ENCODE results near the gene ALPP. TPM values are rescaled to one million over a fixed set of nuclear protein-coding genes. Genes with fewer than 3 reads are reported as not detected.

ALPP gene
- polyA plus RNA-seq, 1 of the 3 experiments (the other 2 are of a cell fraction) = not detected

DNA sequence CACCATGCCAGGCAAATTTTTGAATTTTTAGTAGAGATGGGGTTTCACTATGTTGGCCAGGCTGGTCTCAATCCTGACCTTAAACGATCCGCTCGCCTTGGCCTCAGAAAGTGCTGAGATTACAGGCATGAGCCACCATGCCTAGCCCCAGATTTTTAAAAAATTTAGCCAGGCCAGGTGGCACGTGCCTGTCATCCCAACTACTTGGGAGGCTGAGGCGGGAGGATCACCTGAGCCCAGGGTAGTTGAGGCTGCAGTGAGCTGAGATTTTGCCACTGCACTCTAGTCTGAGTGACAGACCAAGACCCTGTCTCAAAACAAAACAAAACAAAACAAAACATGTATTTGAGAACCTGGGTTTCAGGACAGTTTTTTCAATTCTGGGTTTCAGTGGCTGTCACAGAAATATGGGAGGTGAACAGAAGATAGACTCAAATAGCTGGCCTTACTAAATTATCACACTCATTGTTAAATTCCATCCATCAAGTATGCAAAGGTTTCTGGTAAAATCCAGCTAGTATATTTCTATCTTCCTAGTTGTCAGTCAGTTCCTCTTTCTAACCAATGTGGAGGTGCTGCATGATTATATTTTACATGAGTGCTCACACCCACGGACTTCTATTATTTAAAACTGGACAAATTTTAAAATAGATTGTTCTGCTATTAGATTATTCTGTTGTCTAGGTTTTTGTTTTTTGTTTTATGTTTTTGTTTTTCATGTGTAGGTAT, 33.5 kb downstream of the ALPP start:
- no peak overlapping the region for H3K4me3 ChIP-seq (ENCODE audit: low read depth in 2 of 2, low read length in 1 of 2)
- ChIA-PET POLR2A (no interaction called here), CTCF (interaction anchor here (1.4 kb wide), 1 partner anchor 487 kb away, joined by 3 read pairs; no protein-coding TSS in a partner anchor)
- no peaks in the 10 kb centered on the region for H3K4me1 ChIP-seq (ENCODE audit: control insufficient read depth in 1 of 2, insufficient read depth in 2 of 2, low read depth in 1 of 2, low read length in 1 of 2)
- H3K27ac ChIP-seq (ENCODE audit: low read depth in 2 of 2, low read length in 1 of 2) = no peak overlapping the region
- no peaks in the 10 kb centered on the region for H3K9me3 ChIP-seq
- TF ChIP-seq, protein P1, sequence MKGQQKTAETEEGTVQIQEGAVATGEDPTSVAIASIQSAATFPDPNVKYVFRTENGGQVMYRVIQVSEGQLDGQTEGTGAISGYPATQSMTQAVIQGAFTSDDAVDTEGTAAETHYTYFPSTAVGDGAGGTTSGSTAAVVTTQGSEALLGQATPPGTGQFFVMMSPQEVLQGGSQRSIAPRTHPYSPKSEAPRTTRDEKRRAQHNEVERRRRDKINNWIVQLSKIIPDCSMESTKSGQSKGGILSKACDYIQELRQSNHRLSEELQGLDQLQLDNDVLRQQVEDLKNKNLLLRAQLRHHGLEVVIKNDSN (IDR thresholded peaks at IDR 0.05; ENCODE audit: borderline replicate concordance, low read depth) = no peak
- TF ChIP-seq, protein P2, sequence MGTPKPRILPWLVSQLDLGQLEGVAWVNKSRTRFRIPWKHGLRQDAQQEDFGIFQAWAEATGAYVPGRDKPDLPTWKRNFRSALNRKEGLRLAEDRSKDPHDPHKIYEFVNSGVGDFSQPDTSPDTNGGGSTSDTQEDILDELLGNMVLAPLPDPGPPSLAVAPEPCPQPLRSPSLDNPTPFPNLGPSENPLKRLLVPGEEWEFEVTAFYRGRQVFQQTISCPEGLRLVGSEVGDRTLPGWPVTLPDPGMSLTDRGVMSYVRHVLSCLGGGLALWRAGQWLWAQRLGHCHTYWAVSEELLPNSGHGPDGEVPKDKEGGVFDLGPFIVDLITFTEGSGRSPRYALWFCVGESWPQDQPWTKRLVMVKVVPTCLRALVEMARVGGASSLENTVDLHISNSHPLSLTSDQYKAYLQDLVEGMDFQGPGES (IDR thresholded peaks at IDR 0.05; ENCODE audit: low read depth, low read length) = no peak
- TF ChIP-seq, protein P3, sequence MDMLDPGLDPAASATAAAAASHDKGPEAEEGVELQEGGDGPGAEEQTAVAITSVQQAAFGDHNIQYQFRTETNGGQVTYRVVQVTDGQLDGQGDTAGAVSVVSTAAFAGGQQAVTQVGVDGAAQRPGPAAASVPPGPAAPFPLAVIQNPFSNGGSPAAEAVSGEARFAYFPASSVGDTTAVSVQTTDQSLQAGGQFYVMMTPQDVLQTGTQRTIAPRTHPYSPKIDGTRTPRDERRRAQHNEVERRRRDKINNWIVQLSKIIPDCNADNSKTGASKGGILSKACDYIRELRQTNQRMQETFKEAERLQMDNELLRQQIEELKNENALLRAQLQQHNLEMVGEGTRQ (IDR thresholded peaks at IDR 0.05; ENCODE audit: borderline replicate concordance, low read depth, low read length) = no peak
- no peak for TF ChIP-seq PBX3 (IDR thresholded peaks at IDR 0.05)
- no peak for TF ChIP-seq RFX5 (IDR thresholded peaks at IDR 0.05; ENCODE audit: low read length)
- no peak for TF ChIP-seq RXRA (IDR thresholded peaks at IDR 0.05; ENCODE audit: borderline replicate concordance, low read depth)
- no peak for TF ChIP-seq CTCF (IDR thresholded peaks at IDR 0.05)
- no peak for TF ChIP-seq RCOR1 (IDR thresholded peaks at IDR 0.05; ENCODE audit: low read length)
- TF ChIP-seq POLR2AphosphoS5 (IDR thresholded peaks at IDR 0.05; ENCODE audit: low read depth, low read length) = no peak
- TF ChIP-seq GABPA (IDR thresholded peaks at IDR 0.05; ENCODE audit: low read depth) = no peak
- TF ChIP-seq MXI1 (IDR thresholded peaks at IDR 0.05; ENCODE audit: low read depth, low read length) = no peak
- TF ChIP-seq FOSL2 (IDR thresholded peaks at IDR 0.05; ENCODE audit: borderline replicate concordance, low read depth) = no peak
- TF ChIP-seq EP300 (IDR thresholded peaks at IDR 0.05; ENCODE audit: borderline replicate concordance in 1 of 2, low read depth in 1 of 2, low read length in 1 of 2) = no peak
- TF ChIP-seq RAD21 (IDR thresholded peaks at IDR 0.05; ENCODE audit: low read length) = no peak
- TF ChIP-seq MEF2A (IDR thresholded peaks at IDR 0.05; ENCODE audit: borderline replicate concordance, low read depth) = no peak
- no peak for TF ChIP-seq TAF1 (IDR thresholded peaks at IDR 0.05; ENCODE audit: borderline replicate concordance, low read depth, low read length)
- no peak overlapping the region for H3K9ac ChIP-seq
- no peaks in the 10 kb centered on the region for H3K36me3 ChIP-seq (replicated peaks in 1 of 2; ENCODE audit: control insufficient read depth in 1 of 2, insufficient read depth in 2 of 2, low read length in 1 of 2)
- DNase-seq = no peak
- no peaks in the 10 kb centered on the region for H3K79me2 ChIP-seq (ENCODE audit: insufficient read depth)
- H3K9me2 ChIP-seq = no peaks in the 10 kb centered on the region
- no peak overlapping the region for H2AFZ ChIP-seq (ENCODE audit: low read depth)
- WGBS (ENCODE audit: low lambda C conversion rate) = 20% methylated on average over 3 of the region's 6 CpGs
- no peak overlapping the region for H3K4me2 ChIP-seq
- H3F3A ChIP-seq (replicated peaks; ENCODE audit: insufficient read depth) = no peaks in the 10 kb centered on the region
- H4K20me1 ChIP-seq (ENCODE audit: insufficient read depth) = no peaks in the 10 kb centered on the region
- peaks cover 65% of the 10 kb centered on the region for H3K27me3 ChIP-seq (ENCODE audit: insufficient read depth)
